Endothelial cell of umbilical vein (primary cell): ENCODE measurements around the gene SLC16A5. TPM values are rescaled to one million over a fixed set of nuclear protein-coding genes. Genes with fewer than 3 reads are reported as not detected.

Source experiments
- BruUV-seq: library from RNA; stranded (reverse); fragments of 400-500 nt; replicated peaks from 2 replicates; lab custom pipeline; 2021; lab: Mats Ljungman, UMichigan
- CTCF ChIA-PET: fragments of 300-600, 350-600 bp; sonication (Branson Sonifier 250); formaldehyde crosslinking; loops from one replicate; lab custom pipeline; 2021; ENCODE audit warnings: antibody characterized with exemption, inconsistent platforms; lab: Charles Lee
- POLR2A ChIA-PET: fragments of 300-600, 350-600 bp; sonication (Branson Sonifier 250); formaldehyde crosslinking; loops from one replicate; lab custom pipeline; 2021; ENCODE audit warnings: antibody characterized with exemption, inconsistent platforms; lab: Charles Lee
- DNase-seq: peaks from one replicate; pipeline ENCODE4 v3.0.0-alpha.2; 2011; ENCODE audit warnings: low read depth, low spot score
- FAIRE-seq: peaks from 2 replicates; lab custom pipeline; 2011; peaks lifted over from hg19 to GRCh38; lab: Jason Lieb, UNC
- H2AFZ ChIP-seq: 2 replicates; pipeline ENCODE4 v1.6.0; 2012; ENCODE audit warnings: low read depth, low read length, control low read depth, inconsistent platforms
- H3K27ac ChIP-seq: 2 replicates; pipeline ENCODE4 v1.5.1; 2011; ENCODE audit warnings: low read depth, mild to moderate bottlenecking, control low read depth, low read length, moderate library complexity; ENCODE audit not compliant: insufficient read depth
- H3K27me3 ChIP-seq, 2 experiments: 2 replicates each; pipeline versions ENCODE4 v1.6.0 to v1.6.1; 2011; ENCODE audit warnings: low read length in 2 of 2, mixed read lengths in 1 of 2; ENCODE audit not compliant: control insufficient read depth in 2 of 2, insufficient read depth in 2 of 2
- H3K36me3 ChIP-seq, 2 experiments: 2 replicates in 1 of 2; 3 replicates in 1 of 2; pipeline ENCODE4 v1.5.1; 2011; ENCODE audit warnings: low read length in 2 of 2, mild to moderate bottlenecking in 1 of 2, moderate library complexity in 1 of 2; ENCODE audit not compliant: control insufficient read depth in 2 of 2, insufficient read depth in 2 of 2; ENCODE audit errors: extremely low read depth in 1 of 2
- H3K4me1 ChIP-seq: 3 replicates; pipeline ENCODE4 v1.5.1; 2011; ENCODE audit warnings: mild to moderate bottlenecking, low read length; ENCODE audit not compliant: control insufficient read depth, insufficient read depth; ENCODE audit errors: extremely low read depth
- H3K4me2 ChIP-seq: 2 replicates; pipeline ENCODE4 v1.6.1; 2011; ENCODE audit warnings: low read length, control low read depth, mixed read lengths; ENCODE audit not compliant: insufficient read depth
- H3K4me3 ChIP-seq, 3 experiments: fragments of 200-600 bp in 1 of 3; sonication (generic), shearing (Covaris generic) in 1 of 3; replicated peaks in 1 of 3; 2 replicates each; pipeline ENCODE4 v1.5.1; 2011 to 2016; ENCODE audit warnings: control low read depth in 3 of 3, low read length in 3 of 3, mild to moderate bottlenecking in 2 of 3, inconsistent platforms in 1 of 3, low read depth in 1 of 3, moderate library complexity in 1 of 3; ENCODE audit not compliant: insufficient read depth in 1 of 3
- H3K79me2 ChIP-seq: 2 replicates; pipeline ENCODE4 v1.6.0; 2012; ENCODE audit warnings: low read length, inconsistent platforms; ENCODE audit not compliant: control insufficient read depth, insufficient read depth
- H3K9ac ChIP-seq: replicated peaks from 2 replicates; pipeline ENCODE3; 2011; ENCODE audit warnings: low read length, control low read depth; ENCODE audit not compliant: insufficient read depth; ENCODE audit errors: extremely low read depth
- H3K9me1 ChIP-seq: replicated peaks from 3 replicates; pipeline ENCODE4 v1.6.0; 2011; ENCODE audit warnings: mild to moderate bottlenecking, low read length; ENCODE audit not compliant: control insufficient read depth, insufficient read depth; ENCODE audit errors: extremely low read depth
- H3K9me3 ChIP-seq: replicated peaks from 2 replicates; pipeline ENCODE4 v1.5.1; 2012; ENCODE audit warnings: low read length, inconsistent platforms; ENCODE audit not compliant: control insufficient read depth, insufficient read depth
- H4K20me1 ChIP-seq: replicated peaks from 2 replicates; pipeline ENCODE3; 2011; ENCODE audit warnings: mild to moderate bottlenecking, low read length; ENCODE audit not compliant: control insufficient read depth, insufficient read depth; ENCODE audit errors: extremely low read depth
- CTCF ChIP-seq, 2 donors: IDR thresholded peaks; 1 replicate in 1 of 2; 2 replicates in 1 of 2; pipeline ENCODE4 v1.5.1; 2011; ENCODE audit warnings: low read length in 2 of 2, mild to moderate bottlenecking in 2 of 2, moderate library complexity in 2 of 2, control low read depth in 1 of 2, inconsistent platforms in 1 of 2, low read depth in 1 of 2; ENCODE audit not compliant: insufficient read depth in 1 of 2; ENCODE audit errors: extremely low read depth in 1 of 2
- EZH2 ChIP-seq: IDR thresholded peaks from 2 replicates; pipeline ENCODE4 v1.6.1; 2012; ENCODE audit warnings: borderline replicate concordance, low read depth, mild to moderate bottlenecking, moderate library complexity, low read length, inconsistent platforms; ENCODE audit not compliant: severe bottlenecking
- FOS ChIP-seq: IDR thresholded peaks from 2 replicates; pipeline ENCODE4 v1.6.1; 2011; ENCODE audit warnings: mild to moderate bottlenecking, low read length, moderate library complexity, borderline replicate concordance; ENCODE audit not compliant: insufficient read depth
- GATA2 ChIP-seq: IDR thresholded peaks from 2 replicates; pipeline ENCODE4 v1.7.0; 2011; ENCODE audit warnings: low read depth, mild to moderate bottlenecking, moderate library complexity, mixed read lengths, low read length; ENCODE audit not compliant: insufficient read length, insufficient read depth
- JUN ChIP-seq: IDR thresholded peaks from 2 replicates; pipeline ENCODE4 v1.6.1; 2011; ENCODE audit warnings: borderline replicate concordance, low read depth; ENCODE audit not compliant: insufficient read length, insufficient read depth
- MAX ChIP-seq: IDR thresholded peaks from 2 replicates; pipeline ENCODE4 v1.6.1; 2011; ENCODE audit not compliant: insufficient read depth, insufficient read length
- MYC ChIP-seq: IDR thresholded peaks from one replicate; pipeline ENCODE4 v1.6.1; 2011; ENCODE audit warnings: mild to moderate bottlenecking, low read depth, low read length
- POLR2A ChIP-seq: IDR thresholded peaks from 2 replicates; pipeline ENCODE4 v1.6.1; 2012; ENCODE audit warnings: low read depth, mild to moderate bottlenecking, control low read depth, low read length
- POLR2AphosphoS5 ChIP-seq: IDR thresholded peaks from 2 replicates; pipeline ENCODE4 v1.6.1; 2012; ENCODE audit warnings: low read depth, mild to moderate bottlenecking, control low read depth, low read length, moderate library complexity; ENCODE audit not compliant: insufficient read depth
- dilution Hi-C: fragments of 300-500 bp; cut with MboI; formaldehyde crosslinking; loops from one replicate; pipeline ENCODE4 v1.15.0; 2019; ENCODE audit warnings: low sequenced_read_pairs; ENCODE audit not compliant: extremely low pct_ligation_motif_present
- intact Hi-C: fragments of 100-400 bp; cut with micrococcal nuclease; formaldehyde crosslinking; loops from one replicate; pipeline ENCODE4 v1.10.0; 2022
- polyA plus RNA-seq, 4 experiments: library from polyadenylated mRNA; depleted of rRNA in 3 of 4; stranded (reverse) in 3 of 4; unstranded in 1 of 4; fragments of >200 nt; gene quantifications; 2 replicates each; pipeline versions ENCODE4 v1.2.1 to v1.2.3, GENCODE V29; 2011 to 2012; ENCODE audit warnings: missing spikeins in 1 of 4
- total RNA-seq: library from RNA; stranded (reverse); gene quantifications from 2 replicates; pipeline ENCODE4 v1.2.3, GENCODE V29; 2021

Gene SLC16A5
- total and polyA plus RNA-seq, 2 donors (not counting 3 experiments of a cell fraction or from before 2014, with no cell fraction given): 16.4 to 23.3 TPM

DNA sequence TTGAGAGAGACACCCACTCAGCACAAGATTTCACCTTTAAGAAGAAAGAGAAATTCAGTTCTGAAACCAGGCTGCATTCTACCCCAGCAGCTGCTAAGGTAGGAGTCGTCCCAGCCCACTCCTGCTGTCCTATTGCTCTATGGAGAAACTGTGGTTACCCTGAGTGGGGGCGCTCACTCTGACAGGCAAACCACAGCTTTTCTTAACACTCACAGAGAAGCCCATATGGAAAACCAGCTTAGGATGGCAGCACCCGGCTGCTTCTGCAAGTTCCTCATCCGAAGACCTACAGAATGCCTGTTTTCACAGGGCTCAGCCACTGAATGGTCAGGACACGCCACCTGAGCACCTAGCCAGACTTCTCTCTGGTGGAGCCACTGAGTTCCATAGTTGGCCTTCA lies 48.5 kb upstream of the SLC16A5 start:
- no peaks in the 10 kb centered on the region for H3K79me2 ChIP-seq

GRCh38 chr17:75041656-75042280 lies 46.0 kb upstream of the SLC16A5 start:
- Histone ChIP-seq H3K36me3 (peaks cover 0 to 9% of the 10 kb centered on the region in 2 experiments), H3K79me2 (no peaks in the 10 kb centered on the region), H3K9me3 (no peaks in the 10 kb centered on the region), H3K27me3 (no peaks in the 10 kb centered on the region), H2AFZ (no peak overlapping the region), H3K4me2 (no peak overlapping the region), H4K20me1 (no peaks in the 10 kb centered on the region), H3K9me1 (no peaks in the 10 kb centered on the region), H3K9ac (no peak overlapping the region), H3K27ac (no peak overlapping the region), H3K4me1 (no peaks in the 10 kb centered on the region), H3K4me3 (no peak overlapping the region)
- ChIA-PET CTCF (interaction anchor here (1.1 to 1.2 kb wide), 2 partner anchors 64 to 80 kb away, joined by 3 read pairs; no protein-coding TSS in a partner anchor), POLR2A (interaction anchor here (0.6 kb wide), 1 partner anchor 29 kb away, joined by 4 read pairs; no protein-coding TSS in a partner anchor)
- dilution Hi-C loops (no loop called here), intact Hi-C loops (loop anchor here (10.0 kb wide), 1 partner anchor 473 kb away; the partner anchor contains the start of genes CASKIN2 and TSEN54)
- no peak for FAIRE-seq
- no TSS peak for BruUV-seq
- no peak for TF ChIP-seq MYC
- TF ChIP-seq POLR2AphosphoS5: no peak
- TF ChIP-seq MAX: no peak
- no peak for TF ChIP-seq EZH2
- TF ChIP-seq POLR2A: no peak
- no peak for TF ChIP-seq GATA2
- no peak for TF ChIP-seq CTCF (IDR thresholded peaks at IDR 0.05; ENCODE audit: extremely low read depth in 1 of 2, insufficient read depth in 1 of 2, low read depth in 1 of 2, low read length in 2 of 2)
- no peak for TF ChIP-seq FOS
- no peak for TF ChIP-seq JUN
- DNase-seq: no peak

More for the DNA sequence above, 48.5 kb upstream of the SLC16A5 start:
- Histone ChIP-seq H3K9ac (no peak overlapping the region), H3K4me1 (peaks cover 10% of the 10 kb centered on the region), H4K20me1 (no peaks in the 10 kb centered on the region), H3K9me3 (no peaks in the 10 kb centered on the region), H3K9me1 (no peaks in the 10 kb centered on the region), H3K27me3 (no peaks in the 10 kb centered on the region), H3K27ac (no peak overlapping the region), H2AFZ (no peak overlapping the region), H3K36me3 (peaks cover 0 to 9% of the 10 kb centered on the region in 2 experiments), H3K4me2 (no peak overlapping the region), H3K4me3 (no peak overlapping the region)
- FAIRE-seq (no peak), DNase-seq (no peak)
- ChIA-PET CTCF (interaction anchor here (1.7 kb wide), 1 partner anchor 92 kb away, joined by 3 read pairs; the partner anchor contains the start of gene NT5C), POLR2A (no interaction called here)
- intact Hi-C loops (no loop called here), dilution Hi-C loops (no loop called here)
- BruUV-seq: no TSS peak
- TF ChIP-seq GATA2 (no peak), POLR2AphosphoS5 (no peak), FOS (no peak), POLR2A (no peak)
